Hepatocyte (in vitro differentiated cells): ENCODE results near the gene INSR. TPM values are rescaled to one million over a fixed set of nuclear protein-coding genes. Genes with fewer than 3 reads are reported as not detected.
"Not testable (repeated sequence)": the region's sequence is repeated elsewhere in the genome, so short reads cannot be mapped to it uniquely, and the experiment has no call there.

Experiments used
- DNase-seq: peaks from one replicate; pipeline ENCODE4 v3.0.0-alpha.2; 2016; ENCODE audit warnings: low spot score
- H2AFZ ChIP-seq: fragments of 200-600 bp; sonication (generic); 2 replicates; pipeline ENCODE4 v1.6.0; 2016; ENCODE audit warnings: antibody characterized with exemption, mild to moderate bottlenecking
- H3K27ac ChIP-seq: fragments of 200-600 bp; sonication (generic); 2 replicates; pipeline ENCODE4 v1.5.1; 2016; ENCODE audit warnings: mild to moderate bottlenecking
- H3K27me3 ChIP-seq: fragments of 200-600 bp; sonication (generic); 2 replicates; pipeline ENCODE4 v1.6.1; 2016
- H3K36me3 ChIP-seq: fragments of 200-600 bp; sonication (generic); replicated peaks from 2 replicates; pipeline ENCODE4 v1.5.1; 2016; ENCODE audit warnings: low read depth; ENCODE audit not compliant: insufficient read depth
- H3K4me1 ChIP-seq: fragments of 200-600 bp; sonication (generic); 2 replicates; pipeline ENCODE4 v1.5.1; 2016; ENCODE audit warnings: mild to moderate bottlenecking, moderate library complexity; ENCODE audit not compliant: insufficient read depth
- H3K4me2 ChIP-seq: fragments of 200-600 bp; sonication (generic); 2 replicates; pipeline ENCODE4 v1.6.0; 2016
- H3K4me3 ChIP-seq: fragments of 200-600 bp; sonication (generic); 2 replicates; pipeline ENCODE4 v1.5.1; 2016; ENCODE audit warnings: mild to moderate bottlenecking
- H3K79me2 ChIP-seq: fragments of 200-600 bp; sonication (generic); 2 replicates; pipeline ENCODE4 v1.6.0; 2017; ENCODE audit warnings: mild to moderate bottlenecking
- H3K9me2 ChIP-seq: fragments of 200-600 bp; sonication (generic); replicated peaks from 2 replicates; pipeline ENCODE4 v1.6.0; 2017; ENCODE audit warnings: mild to moderate bottlenecking; ENCODE audit not compliant: insufficient read depth
- H3K9me3 ChIP-seq: fragments of 200-600 bp; sonication (generic); 2 replicates; pipeline ENCODE4 v1.5.1; 2016; ENCODE audit warnings: low read depth, mild to moderate bottlenecking
- H4K20me1 ChIP-seq: fragments of 200-600 bp; sonication (generic); 2 replicates; pipeline ENCODE4 v1.6.0; 2016; ENCODE audit warnings: mild to moderate bottlenecking; ENCODE audit not compliant: insufficient read depth, poor library complexity, severe bottlenecking
- EZH2 ChIP-seq: fragments of 200-600 bp; sonication (generic); IDR thresholded peaks from 2 replicates; pipeline ENCODE4 v1.6.1; 2016; ENCODE audit warnings: antibody characterized with exemption, mild to moderate bottlenecking, borderline replicate concordance
- EZH2phosphoT487 ChIP-seq: fragments of 200-600 bp; sonication (generic); IDR thresholded peaks from one replicate; pipeline ENCODE4 v1.6.1; 2018; ENCODE audit warnings: antibody characterized with exemption, mild to moderate bottlenecking, low read depth, moderate library complexity; ENCODE audit not compliant: unreplicated experiment, severe bottlenecking
- WGBS: methylation state at CpG from one replicate; pipeline ENCODE4 v1.1.6; 2016; ENCODE audit warnings: low lambda C conversion rate; ENCODE audit errors: missing lambda C conversion rate; 5-methylcytosine and 5-hydroxymethylcytosine counted together
- polyA plus RNA-seq: library from polyadenylated mRNA; unstranded; fragments of >200 nt; fragmentation: Nextera tagmentation; extraction: Ambion mirVana; gene quantifications from 2 replicates; pipeline ENCODE4 v1.2.1, GENCODE V29; 2016
- total RNA-seq: library from RNA; depleted of rRNA; stranded (reverse); fragments of >200 nt; gene quantifications from 2 replicates; pipeline ENCODE4 v1.2.3, GENCODE V29; 2014
- TF ChIP-seq, protein P1 (sequence below): fragments of 200-600 bp; sonication (generic); IDR thresholded peaks from 2 replicates; pipeline ENCODE4 v1.5.1; 2016; ENCODE audit warnings: antibody characterized with exemption, mild to moderate bottlenecking; ENCODE audit not compliant: poor library complexity

The INSR gene
- total and polyA plus RNA-seq, 2 experiments from 2014 or later = 17.0 to 59.0 TPM

DNA sequence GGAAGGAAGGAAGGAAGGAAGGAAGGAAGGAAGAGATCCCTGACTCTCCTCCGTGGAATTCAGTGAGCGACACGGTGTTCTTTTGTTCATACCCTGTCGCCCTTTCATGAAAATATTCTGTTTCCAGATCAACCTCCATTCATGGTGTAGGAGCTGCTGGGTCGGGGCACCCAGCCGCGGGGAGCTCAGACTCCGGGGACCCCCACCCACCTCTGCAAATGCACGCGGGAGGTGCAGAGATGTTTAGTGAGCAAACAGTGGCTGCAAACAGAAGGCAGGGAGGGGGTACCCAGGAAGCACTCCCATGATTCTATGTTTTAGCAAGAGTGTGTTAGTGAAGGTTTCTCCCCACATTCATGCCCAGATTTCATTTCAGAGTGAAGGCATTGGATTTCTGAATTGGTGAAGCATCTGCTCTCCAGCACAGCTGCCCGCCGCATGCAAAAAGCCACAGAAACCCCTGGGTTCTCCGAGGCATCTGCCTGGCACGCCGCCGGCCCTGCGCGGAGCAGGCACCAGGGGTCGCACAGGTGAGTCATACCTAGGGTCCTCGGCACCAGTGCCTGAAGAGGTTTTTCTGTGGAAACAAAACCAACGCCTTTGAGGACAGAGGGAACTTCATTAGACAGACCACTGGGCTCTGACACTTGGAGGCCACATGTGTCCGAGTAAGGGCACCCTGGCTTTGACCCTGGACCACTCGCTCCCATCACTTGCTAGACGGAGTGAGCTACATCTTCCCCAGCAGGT is 144.1 kb downstream of the INSR start:
- no peak overlapping the region for H3K4me3 ChIP-seq
- H2AFZ ChIP-seq = no peak overlapping the region
- H3K4me1 ChIP-seq = no peaks in the 10 kb centered on the region
- TF ChIP-seq EZH2 (no peak), EZH2phosphoT487 (no peak)
- TF ChIP-seq, protein P1, sequence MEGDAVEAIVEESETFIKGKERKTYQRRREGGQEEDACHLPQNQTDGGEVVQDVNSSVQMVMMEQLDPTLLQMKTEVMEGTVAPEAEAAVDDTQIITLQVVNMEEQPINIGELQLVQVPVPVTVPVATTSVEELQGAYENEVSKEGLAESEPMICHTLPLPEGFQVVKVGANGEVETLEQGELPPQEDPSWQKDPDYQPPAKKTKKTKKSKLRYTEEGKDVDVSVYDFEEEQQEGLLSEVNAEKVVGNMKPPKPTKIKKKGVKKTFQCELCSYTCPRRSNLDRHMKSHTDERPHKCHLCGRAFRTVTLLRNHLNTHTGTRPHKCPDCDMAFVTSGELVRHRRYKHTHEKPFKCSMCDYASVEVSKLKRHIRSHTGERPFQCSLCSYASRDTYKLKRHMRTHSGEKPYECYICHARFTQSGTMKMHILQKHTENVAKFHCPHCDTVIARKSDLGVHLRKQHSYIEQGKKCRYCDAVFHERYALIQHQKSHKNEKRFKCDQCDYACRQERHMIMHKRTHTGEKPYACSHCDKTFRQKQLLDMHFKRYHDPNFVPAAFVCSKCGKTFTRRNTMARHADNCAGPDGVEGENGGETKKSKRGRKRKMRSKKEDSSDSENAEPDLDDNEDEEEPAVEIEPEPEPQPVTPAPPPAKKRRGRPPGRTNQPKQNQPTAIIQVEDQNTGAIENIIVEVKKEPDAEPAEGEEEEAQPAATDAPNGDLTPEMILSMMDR = no peak
- 89% methylated on average over 24 of the region's 24 CpGs for WGBS
- H3K79me2 ChIP-seq = no peaks in the 10 kb centered on the region
- H3K27me3 ChIP-seq = no peaks in the 10 kb centered on the region
- H4K20me1 ChIP-seq = no peaks in the 10 kb centered on the region
- H3K4me2 ChIP-seq = no peak overlapping the region
- DNase-seq = no peak
- peaks cover 5% of the 10 kb centered on the region for H3K9me3 ChIP-seq
- H3K9me2 ChIP-seq = no peaks in the 10 kb centered on the region
- no peak overlapping the region for H3K27ac ChIP-seq
- H3K36me3 ChIP-seq = no peaks in the 10 kb centered on the region

- H3K9me3 ChIP-seq, DNase-seq, H4K20me1 ChIP-seq, H3K4me1 ChIP-seq, H3K4me2 ChIP-seq, H3K27me3 ChIP-seq, H3K4me3 ChIP-seq, H3K9me2 ChIP-seq, H3K79me2 ChIP-seq, H3K27ac ChIP-seq, H3K36me3 ChIP-seq, H2AFZ ChIP-seq: not testable (repeated sequence)
- 92% methylated on average over 10 of the region's 10 CpGs for WGBS
These were observed 147.0 kb downstream of the INSR start for GRCh38 chr19:7147119-7147675.

DNA sequence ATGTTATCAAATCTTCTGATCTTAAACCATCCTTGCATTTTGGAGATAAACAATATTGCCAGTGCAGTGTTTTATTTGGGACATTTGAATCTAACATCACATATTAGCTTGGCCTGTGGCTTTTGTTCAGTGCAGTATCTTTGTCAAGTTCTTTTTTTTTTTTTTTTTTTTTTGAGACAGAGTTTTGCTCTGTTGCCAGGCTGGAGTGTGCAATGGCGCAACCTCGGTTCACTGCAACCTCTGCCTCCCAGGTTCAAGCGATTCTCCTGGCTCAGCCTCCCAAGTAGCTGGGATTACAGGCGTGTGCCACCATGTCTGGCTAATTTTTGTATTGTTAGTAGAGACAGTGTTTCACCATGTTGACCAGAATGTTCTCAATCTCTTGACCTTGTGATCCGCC is 148.1 kb downstream of the INSR start:
- WGBS = 97% methylated on average over 5 of the region's 5 CpGs
- not testable (repeated sequence) for H3K9me2 ChIP-seq, H3K4me2 ChIP-seq, H4K20me1 ChIP-seq, H3K9me3 ChIP-seq, H3K36me3 ChIP-seq, H3K4me1 ChIP-seq, H3K27me3 ChIP-seq, DNase-seq, H3K79me2 ChIP-seq, H2AFZ ChIP-seq, H3K27ac ChIP-seq, H3K4me3 ChIP-seq

- 79% methylated on average over 2 of the region's 2 CpGs for WGBS
- Histone ChIP-seq H3K27me3 (no peaks in the 10 kb centered on the region), H3K4me1 (no peaks in the 10 kb centered on the region), H3K4me3 (no peak overlapping the region), H3K36me3 (no peaks in the 10 kb centered on the region), H2AFZ (no peak overlapping the region), H3K27ac (no peak overlapping the region), H3K79me2 (no peaks in the 10 kb centered on the region), H3K9me3 (peaks cover 5% of the 10 kb centered on the region), H3K4me2 (no peak overlapping the region), H3K9me2 (no peaks in the 10 kb centered on the region), H4K20me1 (no peaks in the 10 kb centered on the region)
- no peak for TF ChIP-seq EZH2phosphoT487
- TF ChIP-seq EZH2 = no peak
- TF ChIP-seq, protein P1 = no peak
- no peak for DNase-seq
These were observed 148.7 kb downstream of the INSR start for GRCh38 chr19:7145494-7145893.
